ENCODE data around the gene DDX50.

DNA sequence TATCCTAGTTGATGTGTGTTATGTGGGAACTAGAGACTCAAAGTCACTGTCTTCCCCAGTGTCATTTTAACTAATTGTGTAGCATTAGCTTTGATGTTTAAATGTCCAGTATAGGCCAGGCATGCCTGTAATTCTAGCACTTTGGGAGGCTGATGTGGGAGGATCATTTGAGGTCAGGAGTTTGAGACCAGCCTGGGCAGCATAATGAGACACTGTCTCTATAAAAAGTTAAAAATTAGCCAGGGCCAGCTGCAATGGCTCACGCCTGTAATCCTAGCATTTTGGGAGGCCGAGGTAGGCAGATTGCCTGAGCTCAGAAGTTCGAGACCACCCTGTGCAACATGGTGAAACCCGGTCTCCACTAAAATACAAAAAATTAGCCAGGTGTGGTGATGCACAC, 24.4 kb downstream of the DDX50 start:
- TF ChIP-seq, protein P1, sequence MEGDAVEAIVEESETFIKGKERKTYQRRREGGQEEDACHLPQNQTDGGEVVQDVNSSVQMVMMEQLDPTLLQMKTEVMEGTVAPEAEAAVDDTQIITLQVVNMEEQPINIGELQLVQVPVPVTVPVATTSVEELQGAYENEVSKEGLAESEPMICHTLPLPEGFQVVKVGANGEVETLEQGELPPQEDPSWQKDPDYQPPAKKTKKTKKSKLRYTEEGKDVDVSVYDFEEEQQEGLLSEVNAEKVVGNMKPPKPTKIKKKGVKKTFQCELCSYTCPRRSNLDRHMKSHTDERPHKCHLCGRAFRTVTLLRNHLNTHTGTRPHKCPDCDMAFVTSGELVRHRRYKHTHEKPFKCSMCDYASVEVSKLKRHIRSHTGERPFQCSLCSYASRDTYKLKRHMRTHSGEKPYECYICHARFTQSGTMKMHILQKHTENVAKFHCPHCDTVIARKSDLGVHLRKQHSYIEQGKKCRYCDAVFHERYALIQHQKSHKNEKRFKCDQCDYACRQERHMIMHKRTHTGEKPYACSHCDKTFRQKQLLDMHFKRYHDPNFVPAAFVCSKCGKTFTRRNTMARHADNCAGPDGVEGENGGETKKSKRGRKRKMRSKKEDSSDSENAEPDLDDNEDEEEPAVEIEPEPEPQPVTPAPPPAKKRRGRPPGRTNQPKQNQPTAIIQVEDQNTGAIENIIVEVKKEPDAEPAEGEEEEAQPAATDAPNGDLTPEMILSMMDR (IDR thresholded peaks at IDR 0.05; ENCODE audit: insufficient read depth, low read length, poor library complexity, severe bottlenecking): no peak
- no peak for TF ChIP-seq EZH2phosphoT487 (conservative IDR thresholded peaks at IDR 0.05; ENCODE audit: low read length)
